Left colon (tissue), 2 donors: ENCODE results near the gene ZNF148. TPM values are rescaled to one million over a fixed set of nuclear protein-coding genes. Genes with fewer than 3 reads are reported as not detected.
A peak's percentile ranks its signal among the peaks of the same experiment; 100 is the strongest.
"Not testable (repeated sequence)": the region's sequence is repeated elsewhere in the genome, so short reads cannot be mapped to it uniquely, and the experiment has no call there.

Experiments
- ATAC-seq: fragments of 200-7000 bp; cut with Tn5 transposase; one replicate; pipeline ENCODE4 v1.9.1; 2020; ENCODE audit warnings: mild to moderate bottlenecking, moderate library complexity
- DNase-seq, 2 donors: peaks; one replicate each; pipeline ENCODE4 v3.0.0-alpha.2; 2020
- intact Hi-C, 2 donors: fragments of 100-400 bp; cut with DNase I in 1 of 2; cut with micrococcal nuclease in 1 of 2; formaldehyde crosslinking; loops; one replicate each; pipeline versions ENCODE4 v1.11.2 to v1.14.0; 2022; cut with DNase I, micrococcal nuclease
- long read RNA-seq: library from polyadenylated mRNA; unstranded; transcript quantifications from one replicate; pipeline ENCODE4 v2.0.0, GENCODE V29; 2021
- total RNA-seq, 2 donors: library from RNA; stranded (reverse); fragmentation: NEBNext Ultra II Directional; extraction: Animal tissue kit (Norgen Biotek cat#: 25700); gene quantifications; one replicate each; pipeline ENCODE4 v1.2.1, GENCODE V29; 2021
- donor health status: DM: no; HTN: no; CAD: no.
- donor health status: DM: yes; HTN: yes; CAD: no.

Gene ZNF148, protein sequence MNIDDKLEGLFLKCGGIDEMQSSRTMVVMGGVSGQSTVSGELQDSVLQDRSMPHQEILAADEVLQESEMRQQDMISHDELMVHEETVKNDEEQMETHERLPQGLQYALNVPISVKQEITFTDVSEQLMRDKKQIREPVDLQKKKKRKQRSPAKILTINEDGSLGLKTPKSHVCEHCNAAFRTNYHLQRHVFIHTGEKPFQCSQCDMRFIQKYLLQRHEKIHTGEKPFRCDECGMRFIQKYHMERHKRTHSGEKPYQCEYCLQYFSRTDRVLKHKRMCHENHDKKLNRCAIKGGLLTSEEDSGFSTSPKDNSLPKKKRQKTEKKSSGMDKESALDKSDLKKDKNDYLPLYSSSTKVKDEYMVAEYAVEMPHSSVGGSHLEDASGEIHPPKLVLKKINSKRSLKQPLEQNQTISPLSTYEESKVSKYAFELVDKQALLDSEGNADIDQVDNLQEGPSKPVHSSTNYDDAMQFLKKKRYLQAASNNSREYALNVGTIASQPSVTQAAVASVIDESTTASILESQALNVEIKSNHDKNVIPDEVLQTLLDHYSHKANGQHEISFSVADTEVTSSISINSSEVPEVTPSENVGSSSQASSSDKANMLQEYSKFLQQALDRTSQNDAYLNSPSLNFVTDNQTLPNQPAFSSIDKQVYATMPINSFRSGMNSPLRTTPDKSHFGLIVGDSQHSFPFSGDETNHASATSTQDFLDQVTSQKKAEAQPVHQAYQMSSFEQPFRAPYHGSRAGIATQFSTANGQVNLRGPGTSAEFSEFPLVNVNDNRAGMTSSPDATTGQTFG
- 10 to 100 TPM; 44.3 to 48.6 TPM for total RNA-seq
- long read RNA-seq, full-length matches to known transcripts = 11 of 18 reads
- long read RNA-seq, partial matches to known transcripts = 0 of 18 reads
- long read RNA-seq, other reads (novel, unspliced or antisense) = 7 of 18 reads

DNA sequence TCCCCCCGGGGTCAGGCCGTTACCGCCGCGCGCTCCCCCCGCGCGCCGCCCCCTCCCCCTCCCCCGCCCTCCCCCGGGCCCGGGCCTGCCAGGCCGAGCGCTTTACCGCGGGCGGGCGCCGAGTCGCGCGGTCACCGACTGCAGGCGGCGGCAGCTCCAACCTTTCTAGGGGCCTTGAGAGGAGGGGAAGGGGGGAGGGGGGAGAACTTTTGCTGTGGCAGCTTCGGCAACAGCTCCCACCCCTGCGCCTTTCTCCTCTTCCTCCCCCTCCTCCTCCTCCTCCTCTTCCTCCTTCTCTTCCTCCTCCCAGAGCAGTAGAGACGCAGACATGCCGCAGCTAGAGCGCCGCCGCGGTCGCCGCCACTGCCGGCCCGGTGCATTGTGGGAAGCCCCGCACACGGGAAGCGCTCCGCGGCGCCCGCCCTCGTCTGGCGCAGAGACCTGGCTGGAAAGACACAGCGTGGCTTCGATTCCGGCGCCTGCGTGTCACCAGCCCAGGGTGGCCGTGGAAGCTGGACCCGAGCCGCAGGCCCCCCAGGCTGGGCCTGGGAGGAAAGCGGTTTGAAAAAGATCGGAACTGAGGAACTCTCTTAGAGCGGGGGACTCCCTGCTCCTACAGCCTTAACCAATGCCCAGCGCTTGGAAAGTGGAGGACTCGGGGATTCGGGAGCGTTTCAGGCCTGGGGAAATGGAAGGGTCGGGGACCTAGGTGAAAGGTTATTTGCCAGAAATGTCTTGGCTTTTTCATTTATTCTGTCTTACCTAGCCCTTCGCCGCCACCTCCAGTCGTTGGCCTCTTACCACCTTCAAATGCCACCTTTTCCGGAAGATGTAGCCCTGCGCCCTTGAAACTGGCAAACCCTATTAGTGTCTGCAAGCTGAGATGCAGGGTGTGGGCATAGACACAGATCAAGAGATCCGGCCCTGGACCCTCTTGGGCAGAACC is at the start of gene ZNF148:
Gene ZNF148 (minus strand): TSS at position 330 of the 946 bp plus-strand sequence. CDS start 61,685 bp downstream, outside the sequence.
- intact Hi-C loops = no loop called here
- ATAC-seq (peak; percentile 98), DNase-seq (peak; percentile 91 to 94)

DNA sequence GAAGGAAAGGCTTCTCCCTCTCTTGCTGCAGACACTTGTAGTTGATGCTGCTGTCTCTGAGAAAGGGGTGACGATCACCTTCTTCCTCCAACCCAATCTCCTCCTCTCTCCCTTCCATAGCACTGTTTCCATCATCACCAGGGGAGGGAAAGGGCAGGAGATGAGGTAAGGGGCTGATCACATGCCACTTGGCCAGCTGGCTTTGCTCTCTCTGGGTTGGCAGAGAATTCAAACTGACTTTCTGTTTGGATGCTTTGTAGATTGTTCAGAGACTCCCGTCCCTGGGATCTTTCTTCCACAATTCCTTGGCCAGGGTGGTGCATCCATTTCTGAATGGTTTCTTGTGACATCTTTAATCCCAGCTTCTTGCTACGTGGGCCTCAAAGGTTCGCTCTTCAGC is 43.2 kb upstream of the ZNF148 start:
- intact Hi-C loops = no loop called here
- DNase-seq (no peak), ATAC-seq (no peak)

DNA sequence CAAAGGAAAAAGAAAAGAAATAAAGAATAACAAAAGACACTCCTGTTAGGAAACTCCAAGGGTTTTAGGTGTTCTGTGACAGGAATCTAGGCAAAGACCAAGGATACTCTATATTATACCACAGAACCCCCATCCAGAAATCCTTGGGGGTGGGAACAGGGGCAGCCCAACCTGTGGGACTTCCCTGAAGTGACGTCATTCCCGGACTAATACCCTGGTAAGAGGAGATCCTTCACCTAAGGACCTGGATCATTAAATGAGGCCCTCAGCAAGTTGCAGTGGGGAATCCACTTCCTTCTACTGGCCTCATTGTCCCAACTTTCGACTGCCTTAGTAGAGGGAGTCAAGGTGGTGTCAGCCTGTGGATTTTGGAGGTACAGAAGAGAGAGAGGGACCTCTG is 41.1 kb upstream of the ZNF148 start:
- ATAC-seq = no peak
- no peak for DNase-seq
- intact Hi-C loops = no loop called here

DNA sequence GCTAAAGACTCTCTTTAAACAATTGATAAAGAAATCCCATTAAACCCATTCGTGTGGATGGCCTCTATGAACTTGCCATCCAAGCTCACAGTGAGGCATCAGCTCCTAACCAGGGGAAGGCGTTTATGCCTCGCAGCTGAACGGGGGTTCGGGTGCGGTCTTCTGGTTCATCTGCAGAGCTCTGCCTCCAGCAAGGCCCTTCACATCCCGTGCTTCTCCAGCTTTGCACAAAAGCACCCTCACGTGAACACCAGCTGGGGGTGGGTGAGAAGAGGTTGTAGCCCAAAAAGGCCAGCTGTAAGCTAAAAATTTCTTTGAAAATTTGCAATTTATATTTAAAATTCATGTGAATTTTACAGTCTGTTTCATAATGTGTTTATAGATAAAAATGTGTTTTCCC is 39.5 kb upstream of the ZNF148 start:
- no peak for DNase-seq
- no peak for ATAC-seq
- intact Hi-C loops = no loop called here

DNA sequence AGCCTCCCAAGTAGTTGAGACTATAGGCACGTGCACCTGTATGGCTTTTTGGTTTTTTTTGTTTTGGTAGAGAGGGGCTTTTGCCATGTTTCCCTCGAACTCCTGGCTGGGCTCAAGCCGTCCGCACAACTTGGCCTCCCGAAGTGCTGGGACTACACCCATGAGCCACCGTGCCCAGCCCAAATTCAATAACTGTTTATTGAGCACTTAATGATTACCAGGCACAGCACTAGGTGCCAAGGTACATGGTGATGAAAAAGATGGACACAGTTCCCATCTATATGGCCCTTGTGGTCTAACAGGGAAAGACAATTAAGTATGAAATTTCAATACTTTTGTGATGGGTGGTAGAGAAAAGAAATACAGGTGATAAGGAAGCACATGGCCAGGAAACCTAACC is 35.8 kb upstream of the ZNF148 start:
- ATAC-seq = no peak
- intact Hi-C loops = no loop called here
- DNase-seq = no peak

DNA sequence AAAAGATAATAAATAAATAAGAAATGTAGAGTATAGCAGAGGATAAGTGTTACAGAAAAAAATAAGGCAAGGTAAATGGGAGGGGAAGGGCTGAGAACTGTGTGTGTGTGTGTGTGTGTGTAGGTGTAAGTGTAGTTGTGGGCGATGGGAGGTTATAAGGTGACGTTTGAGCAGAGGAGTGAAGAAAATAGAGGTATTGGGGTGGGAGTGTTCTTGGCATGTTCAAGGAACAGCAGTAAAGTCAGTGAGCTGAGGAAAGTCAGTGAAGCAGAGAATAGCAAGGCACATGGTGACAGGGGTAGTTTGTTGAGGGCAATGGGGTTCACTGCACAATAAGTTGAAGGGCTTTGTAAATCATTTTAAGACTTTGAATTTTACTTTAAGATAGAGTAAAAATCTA is 30.9 kb upstream of the ZNF148 start:
- ATAC-seq = no peak
- intact Hi-C loops = no loop called here
- no peak for DNase-seq

DNA sequence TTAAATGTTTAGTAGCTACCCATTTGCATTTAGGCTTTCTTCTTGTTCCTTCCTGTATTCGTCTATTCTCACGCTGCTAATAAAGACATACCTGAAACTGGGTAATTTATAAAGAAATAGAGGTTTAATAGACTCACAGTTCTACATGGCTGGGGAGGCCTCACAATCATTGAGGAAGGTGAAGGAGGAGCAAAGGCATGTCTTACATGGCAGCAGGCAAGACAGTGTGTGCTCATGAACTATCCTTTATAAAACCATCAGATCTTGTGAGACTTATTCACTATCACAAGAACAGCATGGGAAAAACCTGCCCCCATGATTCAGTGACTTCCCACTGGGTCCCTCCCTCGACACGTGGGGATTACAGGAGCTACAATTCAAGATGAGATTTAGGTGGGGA is 30.4 kb upstream of the ZNF148 start:
- ATAC-seq, intact Hi-C loops, DNase-seq: not testable (repeated sequence)

DNA sequence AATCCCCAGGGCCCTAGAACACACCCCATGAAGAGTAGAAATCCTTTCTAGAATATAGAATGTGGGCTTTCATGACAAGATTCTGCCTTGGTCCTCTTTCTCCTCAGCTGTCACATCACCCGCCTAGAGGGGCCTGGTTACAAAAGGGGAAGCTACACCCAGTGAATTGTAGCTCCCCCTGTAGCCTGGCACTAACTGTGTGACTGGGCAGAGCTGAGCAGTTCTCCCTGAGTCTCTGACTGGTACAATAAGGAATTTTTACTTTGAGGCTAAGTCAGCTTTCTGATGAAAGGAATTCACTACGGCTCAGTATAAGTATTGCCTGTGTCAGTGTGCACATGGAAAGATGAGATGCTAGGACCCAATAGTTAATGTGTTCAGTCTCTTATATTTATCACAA is 28.7 kb upstream of the ZNF148 start:
- intact Hi-C loops = no loop called here
- DNase-seq (no peak), ATAC-seq (no peak)

DNA sequence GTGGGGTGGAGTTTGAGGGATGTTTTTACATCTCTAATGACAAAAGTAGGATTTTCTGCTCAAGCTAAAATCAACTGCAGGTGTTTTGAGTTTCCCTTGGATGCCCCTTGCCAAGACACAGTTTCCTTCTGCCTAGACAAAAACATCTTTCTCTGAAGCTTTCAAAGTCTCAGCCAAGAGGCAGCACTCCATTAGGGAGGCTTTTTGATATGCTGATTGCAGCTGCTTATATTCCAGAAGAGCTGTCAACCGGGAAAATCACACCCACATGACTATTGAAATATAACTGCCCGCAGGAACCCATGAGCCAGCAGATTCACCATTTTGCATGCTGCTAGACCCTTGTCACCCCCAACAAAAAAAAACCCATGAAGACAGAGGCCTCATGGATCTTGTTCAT is 27.5 kb upstream of the ZNF148 start:
- intact Hi-C loops = no loop called here
- DNase-seq (no peak), ATAC-seq (no peak)

DNA sequence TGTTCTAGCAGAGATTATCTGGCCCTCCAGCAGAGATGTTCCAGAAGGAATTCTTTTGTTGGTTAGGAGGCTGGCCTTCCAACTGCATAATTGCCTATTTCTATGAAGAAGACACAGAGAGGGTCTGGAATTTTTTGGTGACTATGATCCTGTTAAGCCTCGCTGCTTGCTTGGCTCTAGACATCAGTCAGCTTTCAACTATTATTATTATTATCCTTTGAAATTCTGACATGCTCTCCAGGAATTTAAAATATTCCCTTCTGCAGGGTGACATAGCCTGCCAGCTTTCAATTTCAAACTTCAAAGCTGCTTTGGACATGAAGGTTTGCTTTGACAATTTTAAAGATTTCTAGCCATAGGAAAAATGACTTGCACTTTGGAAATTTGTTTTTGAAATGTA is 26.3 kb upstream of the ZNF148 start:
- intact Hi-C loops = no loop called here
- ATAC-seq = no peak
- DNase-seq = no peak

DNA sequence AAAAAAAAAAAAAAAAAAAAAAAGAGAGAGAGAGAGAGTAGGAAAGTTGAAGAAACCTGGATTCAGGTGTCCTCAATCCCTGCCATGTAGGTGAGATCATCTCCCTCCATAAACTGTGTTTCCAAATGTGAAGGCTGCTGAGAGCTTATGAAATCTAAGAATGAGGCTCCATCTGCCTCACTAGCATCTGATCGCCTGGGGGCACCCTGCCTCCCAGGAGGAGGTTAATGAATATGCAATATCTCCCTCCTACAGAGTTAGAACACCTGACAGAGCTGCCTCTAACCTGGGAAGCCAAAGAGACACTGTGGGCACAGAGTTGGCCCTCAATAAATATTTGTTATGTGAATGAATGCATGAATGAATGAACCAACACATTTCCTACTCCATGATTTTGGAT is 23.8 kb upstream of the ZNF148 start:
- intact Hi-C loops = no loop called here
- DNase-seq (no peak), ATAC-seq (no peak)

DNA sequence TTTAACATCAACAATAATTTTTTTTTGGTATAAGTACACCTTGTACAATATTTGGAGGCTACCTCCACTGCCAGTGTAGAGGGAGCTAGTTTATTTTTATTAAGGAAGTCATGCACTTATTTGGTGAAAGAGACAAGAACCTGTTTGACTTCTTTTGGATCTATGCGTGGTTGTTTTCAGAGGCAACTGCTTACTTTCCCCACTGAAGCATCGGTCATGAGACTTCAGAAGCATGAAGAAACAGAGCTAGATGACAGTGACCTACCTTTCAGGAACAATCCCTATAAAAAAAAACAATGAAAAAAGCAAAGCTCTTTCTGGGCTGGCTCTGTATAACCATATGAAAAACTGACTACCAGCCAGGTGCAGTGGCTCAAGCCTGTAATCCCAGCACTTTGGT is 20.0 kb upstream of the ZNF148 start:
- intact Hi-C loops = no loop called here
- DNase-seq (no peak), ATAC-seq (no peak)

DNA sequence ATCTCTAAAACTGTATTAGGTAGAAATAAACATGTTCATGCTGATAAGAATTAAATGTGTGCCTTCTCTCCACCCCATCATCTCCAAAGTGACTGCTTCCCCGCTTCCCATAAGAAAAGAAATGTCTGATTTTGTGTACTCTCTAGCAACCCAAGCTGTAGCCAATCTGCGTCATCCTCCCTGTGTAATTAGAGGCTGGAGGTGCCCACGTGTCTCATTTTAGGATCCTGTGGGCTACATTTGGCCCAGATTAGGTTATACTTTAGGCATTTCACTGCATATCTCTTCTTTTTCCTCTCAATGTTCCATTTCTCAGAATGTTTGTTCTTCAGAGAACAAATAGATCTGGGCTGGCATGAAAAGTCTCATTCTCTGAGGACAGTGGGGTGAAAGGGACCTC is 19.3 kb upstream of the ZNF148 start:
- intact Hi-C loops = no loop called here

DNA sequence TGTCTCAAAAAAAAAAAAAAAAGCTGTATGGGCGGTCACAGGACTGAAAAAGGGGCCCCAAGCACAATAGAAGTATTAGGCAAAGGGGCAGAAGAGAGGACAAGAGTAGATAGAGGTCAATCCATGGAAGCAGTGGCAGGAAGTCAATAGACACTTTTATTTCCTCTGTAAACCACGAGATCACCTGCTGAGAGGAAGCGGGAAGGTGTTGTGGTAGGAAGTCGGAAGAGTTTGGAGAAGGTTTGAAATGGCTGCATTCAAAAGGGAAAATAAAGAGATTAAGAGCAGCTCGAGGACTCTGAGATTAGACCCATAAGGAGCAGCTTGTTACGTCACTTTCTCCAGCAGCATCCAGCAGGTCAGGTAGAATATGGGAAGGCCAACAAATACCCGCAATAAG is 14.2 kb upstream of the ZNF148 start:
- DNase-seq (no peak), ATAC-seq (no peak)
- intact Hi-C loops = no loop called here

More for the DNA sequence above, 19.3 kb upstream of the ZNF148 start:
- ATAC-seq = no peak
- DNase-seq = no peak

DNA sequence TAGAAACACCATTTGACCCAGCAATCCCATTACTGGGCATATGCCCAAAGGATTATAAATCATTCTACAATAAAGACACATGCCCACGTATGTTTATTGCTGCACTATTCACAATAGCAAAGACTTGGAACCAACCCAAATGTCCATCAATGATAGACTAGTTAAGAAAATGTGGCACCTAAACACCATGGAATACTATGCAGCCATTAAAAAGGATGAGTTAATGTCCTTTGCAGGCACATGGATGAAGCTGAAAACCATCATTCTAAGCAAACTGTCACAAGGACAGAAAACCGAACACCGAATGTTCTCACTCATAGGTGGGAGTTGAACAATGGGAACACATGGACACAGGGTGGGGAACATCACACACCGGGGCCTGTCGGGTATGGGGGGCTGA is 13.2 kb upstream of the ZNF148 start:
- ATAC-seq, intact Hi-C loops, DNase-seq: not testable (repeated sequence)

DNA sequence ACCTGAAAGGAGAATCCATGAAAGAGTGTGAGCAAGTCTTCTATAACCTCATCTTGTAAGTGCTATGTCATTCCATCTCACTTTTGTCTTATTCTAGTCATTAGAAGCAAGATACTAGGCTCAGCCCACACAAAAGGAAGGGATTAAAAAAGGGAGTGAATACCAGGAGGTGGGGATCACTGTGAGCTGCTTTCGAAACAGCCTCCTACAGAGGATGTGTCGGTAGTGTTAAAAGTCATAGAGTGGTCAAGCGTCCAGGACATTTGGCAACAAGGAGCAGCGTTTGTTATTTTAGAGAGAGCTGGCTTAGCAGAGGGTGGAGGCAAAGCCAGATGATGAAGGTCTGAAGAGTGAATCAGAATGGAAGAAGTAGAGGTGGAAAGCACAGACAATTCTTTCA is 11.7 kb upstream of the ZNF148 start:
- DNase-seq (no peak), ATAC-seq (no peak)
- intact Hi-C loops = no loop called here

DNA sequence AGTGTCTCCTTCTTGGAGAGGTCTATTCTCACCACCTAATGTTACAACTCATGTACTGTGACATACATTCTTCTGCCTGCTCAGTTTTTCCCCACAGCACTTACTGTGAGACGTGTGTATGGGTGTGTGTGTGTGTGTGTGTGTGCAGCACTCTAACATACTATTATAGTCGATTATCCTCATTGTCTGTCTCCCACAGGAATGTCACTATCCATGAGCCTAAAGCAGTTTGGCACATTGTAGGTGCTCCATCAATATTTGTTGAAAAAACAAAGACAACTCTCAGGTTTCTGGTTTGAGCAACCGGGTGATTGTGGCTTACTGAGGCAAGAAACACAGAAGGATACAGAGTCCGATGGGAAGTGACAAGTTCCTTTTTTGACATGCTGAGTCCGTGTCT is 8.6 kb upstream of the ZNF148 start:
- ATAC-seq (no peak), DNase-seq (no peak)
- intact Hi-C loops = no loop called here

DNA sequence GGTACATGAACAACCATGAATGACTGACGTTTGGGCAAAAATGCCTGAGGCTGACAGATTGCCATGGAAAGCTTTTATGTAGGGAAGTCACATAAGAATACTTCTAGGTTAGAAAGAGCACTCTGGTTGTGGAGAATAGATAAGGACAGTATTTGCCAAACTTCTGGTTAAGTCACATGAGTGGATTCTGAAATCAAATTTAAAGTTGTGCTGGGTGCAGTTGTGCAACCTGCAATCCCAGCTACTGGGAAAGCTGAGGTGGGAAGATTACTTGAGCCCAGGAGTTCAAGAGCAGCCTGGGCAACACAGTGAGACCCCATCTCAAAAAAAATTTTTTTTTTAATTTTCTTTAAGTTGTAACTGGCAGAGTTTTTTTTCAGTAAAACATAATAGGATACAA is 7.2 kb upstream of the ZNF148 start:
- no peak for DNase-seq
- intact Hi-C loops = no loop called here
- ATAC-seq = no peak

DNA sequence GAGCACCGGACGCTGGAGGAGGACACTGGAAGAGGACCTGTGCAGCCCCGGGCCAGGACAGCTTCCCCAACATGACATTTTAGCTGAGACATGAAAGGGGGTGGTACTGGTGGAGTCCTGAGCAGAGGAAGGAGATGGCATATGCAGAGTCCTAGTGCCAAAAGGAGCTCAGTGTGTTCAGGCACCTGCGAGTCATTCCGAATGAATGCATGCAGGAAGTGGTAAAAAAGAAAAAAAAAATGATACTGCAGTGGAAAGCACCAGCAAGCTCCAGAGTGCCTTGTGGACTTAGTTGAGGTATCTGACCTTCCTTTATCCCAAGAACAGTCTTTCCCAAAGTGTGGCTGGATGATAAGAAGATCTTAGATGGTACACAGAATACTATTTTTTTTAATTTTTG is 6.6 kb upstream of the ZNF148 start:
- DNase-seq = no peak
- intact Hi-C loops = no loop called here
- no peak for ATAC-seq
